Measurements from ENCODE around the gene JAML.

Gene JAML

DNA sequence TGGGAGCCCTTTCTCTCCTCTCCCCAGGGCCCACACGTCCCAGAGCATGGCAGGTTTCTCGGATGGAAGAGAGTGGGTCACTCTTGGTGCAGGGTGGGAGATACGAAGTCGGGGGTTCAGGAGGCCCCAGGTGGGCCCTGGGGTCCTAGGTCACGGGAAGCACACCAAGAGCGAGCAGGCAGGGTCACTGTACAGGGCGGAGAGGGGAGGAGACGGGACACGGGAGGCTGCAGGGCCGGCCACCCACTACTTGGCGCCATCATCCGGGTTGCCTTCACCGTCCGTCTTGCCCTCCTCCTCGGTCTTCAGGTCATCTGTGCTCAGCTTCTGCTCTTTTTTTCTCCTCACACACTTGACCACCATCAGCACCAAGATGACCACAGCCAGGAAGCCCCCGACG lies 58.2 kb downstream of the JAML start:
- no peak overlapping the region for H3K27ac ChIP-seq (ENCODE audit: low read depth, low read length, poor library complexity, severe bottlenecking)
- H3K27me3 ChIP-seq (ENCODE audit: insufficient read depth, low read length), result no peaks in the 10 kb centered on the region; the same call in 1 of the 2 replicates

DNA sequence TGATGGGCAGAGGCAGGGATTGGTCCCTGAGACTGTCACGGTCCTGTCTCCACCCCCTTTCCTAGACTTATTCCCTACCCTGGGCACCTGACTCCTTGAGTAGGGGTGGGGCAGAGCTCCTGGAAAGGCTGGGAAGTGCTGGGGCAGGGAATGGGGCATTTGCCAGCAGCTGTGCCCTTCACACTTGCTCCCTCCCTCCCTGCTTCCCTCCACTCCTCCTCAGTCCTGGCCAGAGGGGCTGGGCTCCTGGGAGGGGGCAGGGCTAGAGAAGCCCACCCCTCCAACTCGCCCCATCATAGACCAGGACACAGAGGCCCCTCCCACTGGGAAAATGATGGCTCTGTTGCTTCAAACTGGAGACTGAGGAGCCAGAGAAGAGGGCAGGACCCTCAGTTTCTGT lies 59.9 kb downstream of the JAML start:
- Histone ChIP-seq H3K9ac (ENCODE audit: low read length) (no peak overlapping the region), H3F3A (ENCODE audit: insufficient read depth, low read length) (no peaks in the 10 kb centered on the region), H2AFZ (ENCODE audit: low read length) (no peak overlapping the region), H3K4me2 (ENCODE audit: low read length) (no peak overlapping the region), H3K4me1 (ENCODE audit: insufficient read depth, low read length, severe bottlenecking) (no peaks in the 10 kb centered on the region), H3K9me3 (ENCODE audit: low read length) (no peaks in the 10 kb centered on the region), H3K36me3 (ENCODE audit: insufficient read depth, low read length) (no peaks in the 10 kb centered on the region), H4K20me1 (ENCODE audit: insufficient read depth, low read length) (no peaks in the 10 kb centered on the region), H3K27ac (ENCODE audit: low read depth, low read length, poor library complexity, severe bottlenecking) (no peak overlapping the region), H3K9me2 (ENCODE audit: low read depth, low read length) (no peaks in the 10 kb centered on the region), H3K4me3 (ENCODE audit: low read depth, low read length, poor library complexity, severe bottlenecking) (no peak overlapping the region), H3K79me2 (ENCODE audit: insufficient read depth, low read length) (no peaks in the 10 kb centered on the region), H3K27me3 (ENCODE audit: insufficient read depth, low read length) (no peaks in the 10 kb centered on the region)
- TF ChIP-seq, protein P1, sequence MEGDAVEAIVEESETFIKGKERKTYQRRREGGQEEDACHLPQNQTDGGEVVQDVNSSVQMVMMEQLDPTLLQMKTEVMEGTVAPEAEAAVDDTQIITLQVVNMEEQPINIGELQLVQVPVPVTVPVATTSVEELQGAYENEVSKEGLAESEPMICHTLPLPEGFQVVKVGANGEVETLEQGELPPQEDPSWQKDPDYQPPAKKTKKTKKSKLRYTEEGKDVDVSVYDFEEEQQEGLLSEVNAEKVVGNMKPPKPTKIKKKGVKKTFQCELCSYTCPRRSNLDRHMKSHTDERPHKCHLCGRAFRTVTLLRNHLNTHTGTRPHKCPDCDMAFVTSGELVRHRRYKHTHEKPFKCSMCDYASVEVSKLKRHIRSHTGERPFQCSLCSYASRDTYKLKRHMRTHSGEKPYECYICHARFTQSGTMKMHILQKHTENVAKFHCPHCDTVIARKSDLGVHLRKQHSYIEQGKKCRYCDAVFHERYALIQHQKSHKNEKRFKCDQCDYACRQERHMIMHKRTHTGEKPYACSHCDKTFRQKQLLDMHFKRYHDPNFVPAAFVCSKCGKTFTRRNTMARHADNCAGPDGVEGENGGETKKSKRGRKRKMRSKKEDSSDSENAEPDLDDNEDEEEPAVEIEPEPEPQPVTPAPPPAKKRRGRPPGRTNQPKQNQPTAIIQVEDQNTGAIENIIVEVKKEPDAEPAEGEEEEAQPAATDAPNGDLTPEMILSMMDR (IDR thresholded peaks at IDR 0.05; ENCODE audit: low read length), result no peak
- TF ChIP-seq EZH2 (IDR thresholded peaks at IDR 0.05; ENCODE audit: borderline replicate concordance, low read length), result no peak

More for the DNA sequence above, 58.2 kb downstream of the JAML start:
- no peaks in the 10 kb centered on the region for H4K20me1 ChIP-seq (ENCODE audit: insufficient read depth, low read length)
- no peak overlapping the region for H3K9ac ChIP-seq (ENCODE audit: low read length)
- H3F3A ChIP-seq (ENCODE audit: insufficient read depth, low read length), result no peaks in the 10 kb centered on the region
- no peaks in the 10 kb centered on the region for H3K9me3 ChIP-seq (ENCODE audit: low read length)
- H3K36me3 ChIP-seq (ENCODE audit: insufficient read depth, low read length), result no peaks in the 10 kb centered on the region
- no peaks in the 10 kb centered on the region for H3K79me2 ChIP-seq (ENCODE audit: insufficient read depth, low read length)
- H3K9me2 ChIP-seq (ENCODE audit: low read depth, low read length), result no peaks in the 10 kb centered on the region
- TF ChIP-seq EZH2 (IDR thresholded peaks at IDR 0.05; ENCODE audit: borderline replicate concordance, low read length), result no peak
- TF ChIP-seq, protein P1 (IDR thresholded peaks at IDR 0.05; ENCODE audit: low read length), result no peak
- no peak overlapping the region for H2AFZ ChIP-seq (ENCODE audit: low read length)
- H3K4me1 ChIP-seq (ENCODE audit: insufficient read depth, low read length, severe bottlenecking), result no peaks in the 10 kb centered on the region
- H3K4me3 ChIP-seq (ENCODE audit: low read depth, low read length, poor library complexity, severe bottlenecking), result no peak overlapping the region
- H3K4me2 ChIP-seq (ENCODE audit: low read length), result no peak overlapping the region

DNA sequence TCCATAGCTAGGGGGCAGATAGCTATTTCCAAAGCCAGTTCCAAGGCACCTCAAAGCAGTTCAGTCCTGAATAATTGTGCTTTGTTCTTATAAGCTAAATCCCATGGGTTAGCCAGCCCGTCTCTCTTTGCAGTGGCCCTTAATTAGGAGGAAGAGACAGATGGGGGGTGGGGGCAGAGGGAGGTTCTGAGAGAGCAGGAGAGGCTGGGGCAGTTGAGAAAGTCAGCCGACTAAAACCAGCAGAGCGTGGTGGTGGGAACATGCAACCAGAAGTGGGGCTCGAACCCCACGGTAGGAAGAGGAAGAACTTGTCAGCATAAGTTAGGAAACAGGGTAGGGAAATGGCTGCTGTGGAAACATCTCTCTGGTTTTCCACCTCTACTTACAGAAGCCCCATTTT lies 61.3 kb downstream of the JAML start:
- Histone ChIP-seq H3K9me2 (ENCODE audit: low read depth, low read length) (no peaks in the 10 kb centered on the region), H3F3A (ENCODE audit: insufficient read depth, low read length) (no peaks in the 10 kb centered on the region), H3K9me3 (ENCODE audit: low read length) (no peaks in the 10 kb centered on the region), H3K4me1 (ENCODE audit: insufficient read depth, low read length, severe bottlenecking) (no peaks in the 10 kb centered on the region), H3K9ac (ENCODE audit: low read length) (no peak overlapping the region), H4K20me1 (ENCODE audit: insufficient read depth, low read length) (no peaks in the 10 kb centered on the region), H3K4me2 (ENCODE audit: low read length) (no peak overlapping the region), H3K4me3 (ENCODE audit: low read depth, low read length, poor library complexity, severe bottlenecking) (no peak overlapping the region), H2AFZ (ENCODE audit: low read length) (no peak overlapping the region), H3K79me2 (ENCODE audit: insufficient read depth, low read length) (no peaks in the 10 kb centered on the region), H3K27me3 (ENCODE audit: insufficient read depth, low read length) (no peaks in the 10 kb centered on the region), H3K27ac (ENCODE audit: low read depth, low read length, poor library complexity, severe bottlenecking) (no peak overlapping the region), H3K36me3 (ENCODE audit: insufficient read depth, low read length) (no peaks in the 10 kb centered on the region)
- TF ChIP-seq, protein P1 (IDR thresholded peaks at IDR 0.05; ENCODE audit: low read length), result no peak
- TF ChIP-seq EZH2 (IDR thresholded peaks at IDR 0.05; ENCODE audit: borderline replicate concordance, low read length), result no peak

All from OCI-LY1 (cell line).